Mammary epithelial cell (primary cell): ENCODE measurements around the gene NQO2.

Experiments
- CTCF ChIP-seq, 2 donors: IDR thresholded peaks in 1 of 2; conservative IDR thresholded peaks in 1 of 2; 2 replicates each; pipeline ENCODE4 v1.5.1; 2011 to 2012; ENCODE audit warnings: inconsistent platforms in 2 of 2, low read length in 2 of 2, mild to moderate bottlenecking in 2 of 2, control low read depth in 1 of 2, low read depth in 1 of 2; ENCODE audit not compliant: insufficient read depth in 1 of 2; ENCODE audit errors: extremely low read depth in 1 of 2
- EZH2 ChIP-seq: IDR thresholded peaks from 2 replicates; pipeline ENCODE4 v1.6.1; 2012; ENCODE audit warnings: low read length, inconsistent platforms, borderline replicate concordance

GRCh38 chr6:3063733-3064700, 64.3 kb downstream of the NQO2 start:
- TF ChIP-seq EZH2: no peak
- no peak for TF ChIP-seq CTCF (conservative IDR thresholded peaks at IDR 0.05 in 1 of 2, IDR thresholded peaks at IDR 0.05 in 1 of 2; ENCODE audit: extremely low read depth in 1 of 2, insufficient read depth in 1 of 2, low read depth in 1 of 2, low read length in 2 of 2)
